PC-9 (cell line): ENCODE results near the gene EPB41L3. TPM values are rescaled to one million over a fixed set of nuclear protein-coding genes. Genes with fewer than 3 reads are reported as not detected.
"Not testable (repeated sequence)": the region's sequence is repeated elsewhere in the genome, so short reads cannot be mapped to it uniquely, and the experiment has no call there.

ENCODE experiments used
- BruUV-seq: library from RNA; stranded (reverse); fragments of 400-500 nt; replicated peaks from 2 replicates; lab custom pipeline; 2021; lab: Mats Ljungman, UMichigan
- CTCF ChIA-PET: fragments of 300-600 bp; sonication (Branson Sonifier 250); formaldehyde crosslinking; loops from one replicate; lab custom pipeline; 2022; ENCODE audit warnings: antibody characterized with exemption; lab: Charles Lee
- POLR2A ChIA-PET: fragments of 300-600 bp; sonication (Branson Sonifier 250); formaldehyde crosslinking; loops from one replicate; lab custom pipeline; 2022; ENCODE audit warnings: antibody characterized with exemption; ENCODE audit not compliant: unreplicated experiment; lab: Charles Lee
- DNase-seq, 2 experiments: peaks; one replicate each; pipeline versions ENCODE4 v3.0.0 to v3.0.0-alpha.2; 2015 to 2022; ENCODE audit warnings: mixed read lengths in 1 of 2
- H2AFZ ChIP-seq: fragments of 200-600 bp; sonication (generic); 2 replicates; pipeline ENCODE4 v1.8.1; 2017; ENCODE audit warnings: antibody characterized with exemption
- H3F3A ChIP-seq: fragments of 200-600 bp; sonication (generic); 2 replicates; pipeline ENCODE4 v1.8.1; 2017; ENCODE audit warnings: antibody characterized with exemption, mild to moderate bottlenecking, low read depth; ENCODE audit not compliant: insufficient read depth
- H3K27ac ChIP-seq: fragments of 200-600 bp; sonication (generic); 2 replicates; pipeline ENCODE4 v1.6.1; 2016; ENCODE audit warnings: mixed run types
- H3K27me3 ChIP-seq: fragments of 200-600 bp; sonication (generic); 2 replicates; pipeline ENCODE4 v1.6.1; 2016; ENCODE audit warnings: low read depth, mixed run types; ENCODE audit not compliant: insufficient read depth
- H3K36me3 ChIP-seq: fragments of 200-600 bp; sonication (generic); 2 replicates; pipeline ENCODE4 v1.6.1; 2016; ENCODE audit warnings: low read depth, mixed run types
- H3K4me1 ChIP-seq: fragments of 200-600 bp; sonication (generic); replicated peaks from 2 replicates; pipeline ENCODE4 v1.6.1; 2016; ENCODE audit warnings: mixed run types; ENCODE audit not compliant: insufficient read depth
- H3K4me2 ChIP-seq: fragments of 200-600 bp; sonication (generic); 2 replicates; pipeline ENCODE4 v1.6.1; 2017; ENCODE audit warnings: mixed run types
- H3K4me3 ChIP-seq: fragments of 200-600 bp; sonication (generic); 2 replicates; pipeline ENCODE4 v1.6.1; 2016; ENCODE audit warnings: mixed run types
- H3K79me2 ChIP-seq: fragments of 200-600 bp; sonication (generic); 2 replicates; pipeline ENCODE4 v1.6.1; 2017; ENCODE audit warnings: low read depth, mixed run types
- H3K9me2 ChIP-seq: fragments of 200-600 bp; sonication (generic); 2 replicates; pipeline ENCODE4 v1.8.1; 2017; ENCODE audit warnings: mild to moderate bottlenecking; ENCODE audit not compliant: insufficient read depth
- H3K9me3 ChIP-seq: fragments of 200-600 bp; sonication (generic); 2 replicates; pipeline ENCODE4 v1.8.1; 2016; ENCODE audit warnings: low read depth; ENCODE audit not compliant: insufficient read depth
- H4K20me1 ChIP-seq: fragments of 200-600 bp; sonication (generic); 2 replicates; pipeline ENCODE4 v1.8.1; 2017; ENCODE audit not compliant: insufficient read depth
- EZH2 ChIP-seq: fragments of 200-600 bp; sonication (generic); IDR thresholded peaks from 2 replicates; pipeline ENCODE4 v1.8.0; 2017; ENCODE audit warnings: antibody characterized with exemption, low read depth
- intact Hi-C: fragments of 100-400 bp; cut with micrococcal nuclease; formaldehyde crosslinking; loops from one replicate; pipeline ENCODE4 v1.10.0; 2022; ENCODE audit not compliant: unreplicated experiment
- total RNA-seq: library from RNA; stranded (reverse); gene quantifications from 2 replicates; pipeline ENCODE4 v1.2.3, GENCODE V29; 2021
- TF ChIP-seq, protein P1 (sequence below): fragments of 200-600 bp; sonication (generic); conservative IDR thresholded peaks from 2 replicates; pipeline ENCODE4 v1.6.1; 2017; ENCODE audit warnings: mixed run types, antibody characterized with exemption, mild to moderate bottlenecking, moderate library complexity

EPB41L3 gene
- total RNA-seq, 1 experiment from 2014 or later, result not detected

DNA sequence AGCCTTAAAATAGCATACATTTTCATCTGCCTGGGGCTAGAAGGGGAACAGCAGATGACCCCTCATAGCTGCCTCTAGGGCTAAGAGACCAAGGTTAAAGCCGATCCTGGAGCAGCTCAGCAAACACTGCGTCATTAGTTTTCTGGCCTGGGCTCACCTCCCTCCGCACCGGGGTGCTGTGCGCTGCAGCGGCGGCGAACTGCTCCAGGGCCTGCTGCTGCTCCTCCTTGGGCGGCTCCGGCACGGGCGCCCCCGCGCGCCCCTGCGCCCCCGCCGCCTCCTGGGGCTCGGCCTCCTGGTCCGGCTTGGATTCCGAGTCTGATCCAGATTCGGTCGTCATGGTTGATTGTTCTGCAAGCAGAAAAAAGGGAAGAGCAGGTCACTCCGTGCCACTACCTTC, 55.0 kb downstream of the EPB41L3 start:
- no peaks in the 10 kb centered on the region for H4K20me1 ChIP-seq
- no peaks in the 10 kb centered on the region for H3F3A ChIP-seq
- H3K4me3 ChIP-seq, result no peak overlapping the region
- no peaks in the 10 kb centered on the region for H3K9me3 ChIP-seq
- POLR2A ChIA-PET, result no interaction called here
- intact Hi-C loops, result no loop called here
- H3K4me1 ChIP-seq, result no peaks in the 10 kb centered on the region
- no peak overlapping the region for H3K4me2 ChIP-seq
- no peak for TF ChIP-seq EZH2
- TF ChIP-seq, protein P1, sequence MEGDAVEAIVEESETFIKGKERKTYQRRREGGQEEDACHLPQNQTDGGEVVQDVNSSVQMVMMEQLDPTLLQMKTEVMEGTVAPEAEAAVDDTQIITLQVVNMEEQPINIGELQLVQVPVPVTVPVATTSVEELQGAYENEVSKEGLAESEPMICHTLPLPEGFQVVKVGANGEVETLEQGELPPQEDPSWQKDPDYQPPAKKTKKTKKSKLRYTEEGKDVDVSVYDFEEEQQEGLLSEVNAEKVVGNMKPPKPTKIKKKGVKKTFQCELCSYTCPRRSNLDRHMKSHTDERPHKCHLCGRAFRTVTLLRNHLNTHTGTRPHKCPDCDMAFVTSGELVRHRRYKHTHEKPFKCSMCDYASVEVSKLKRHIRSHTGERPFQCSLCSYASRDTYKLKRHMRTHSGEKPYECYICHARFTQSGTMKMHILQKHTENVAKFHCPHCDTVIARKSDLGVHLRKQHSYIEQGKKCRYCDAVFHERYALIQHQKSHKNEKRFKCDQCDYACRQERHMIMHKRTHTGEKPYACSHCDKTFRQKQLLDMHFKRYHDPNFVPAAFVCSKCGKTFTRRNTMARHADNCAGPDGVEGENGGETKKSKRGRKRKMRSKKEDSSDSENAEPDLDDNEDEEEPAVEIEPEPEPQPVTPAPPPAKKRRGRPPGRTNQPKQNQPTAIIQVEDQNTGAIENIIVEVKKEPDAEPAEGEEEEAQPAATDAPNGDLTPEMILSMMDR, result no peak
- no TSS peak for BruUV-seq
- no peaks in the 10 kb centered on the region for H3K79me2 ChIP-seq
- CTCF ChIA-PET, result no interaction called here
- H3K27me3 ChIP-seq, result no peaks in the 10 kb centered on the region
- no peak overlapping the region for H2AFZ ChIP-seq
- no peak overlapping the region for H3K27ac ChIP-seq
- no peak for DNase-seq
- H3K9me2 ChIP-seq, result no peaks in the 10 kb centered on the region
- no peaks in the 10 kb centered on the region for H3K36me3 ChIP-seq

DNA sequence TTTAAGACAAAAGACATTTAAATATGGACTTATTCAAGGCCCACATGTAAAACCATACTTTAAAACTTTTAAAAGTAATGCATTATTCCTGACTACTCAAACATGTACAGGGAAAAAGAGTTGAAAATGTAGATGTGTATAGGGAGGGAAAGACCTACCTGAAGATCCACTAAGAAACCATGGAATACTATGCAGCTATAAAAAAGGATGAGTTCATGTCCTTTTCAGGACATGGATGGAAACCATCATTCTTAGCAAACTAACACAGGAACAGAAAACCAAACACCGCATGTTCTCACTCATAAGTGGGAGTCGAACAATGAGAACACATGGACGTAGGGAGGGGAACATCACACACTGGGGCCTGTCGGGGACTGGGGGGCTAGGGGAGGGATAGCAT, 55.8 kb downstream of the EPB41L3 start:
- intact Hi-C loops, H3K4me3 ChIP-seq, H2AFZ ChIP-seq, H3K9me3 ChIP-seq, POLR2A ChIA-PET, H3K36me3 ChIP-seq, H3K27ac ChIP-seq, DNase-seq, H3K4me1 ChIP-seq, BruUV-seq, H3K9me2 ChIP-seq, H3K79me2 ChIP-seq, CTCF ChIA-PET, H3K4me2 ChIP-seq, H4K20me1 ChIP-seq, H3K27me3 ChIP-seq, H3F3A ChIP-seq: not testable (repeated sequence)

DNA sequence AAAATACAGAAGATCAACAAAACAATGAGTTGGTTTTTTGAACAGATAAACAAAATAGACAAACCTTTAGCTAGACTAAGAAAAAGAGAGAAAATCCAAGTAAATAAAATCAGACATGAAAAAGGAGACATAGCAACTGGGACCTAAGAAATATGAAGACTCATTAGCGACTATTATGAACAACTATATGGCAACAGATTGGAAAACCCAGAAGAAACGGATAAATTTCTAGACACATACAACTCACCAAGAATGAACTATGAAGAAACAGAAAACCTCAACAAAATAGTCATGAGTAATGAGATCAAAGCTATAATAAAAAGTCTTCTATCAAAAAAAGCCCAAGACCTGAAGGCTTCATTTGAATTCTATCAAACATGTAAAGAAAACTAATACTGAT, 59.3 kb downstream of the EPB41L3 start:
- Histone ChIP-seq H3K4me3 (no peak overlapping the region), H3K36me3 (no peaks in the 10 kb centered on the region), H3K79me2 (no peaks in the 10 kb centered on the region), H3K27me3 (no peaks in the 10 kb centered on the region), H3K27ac (no peak overlapping the region), H2AFZ (no peak overlapping the region), H3K4me1 (no peaks in the 10 kb centered on the region), H3F3A (no peaks in the 10 kb centered on the region), H3K9me2 (no peaks in the 10 kb centered on the region), H3K9me3 (no peaks in the 10 kb centered on the region), H4K20me1 (no peaks in the 10 kb centered on the region), H3K4me2 (no peak overlapping the region)
- ChIA-PET POLR2A (no interaction called here), CTCF (no interaction called here)
- TF ChIP-seq, protein P1, result no peak
- no TSS peak for BruUV-seq
- DNase-seq, result no peak
- intact Hi-C loops, result no loop called here

DNA sequence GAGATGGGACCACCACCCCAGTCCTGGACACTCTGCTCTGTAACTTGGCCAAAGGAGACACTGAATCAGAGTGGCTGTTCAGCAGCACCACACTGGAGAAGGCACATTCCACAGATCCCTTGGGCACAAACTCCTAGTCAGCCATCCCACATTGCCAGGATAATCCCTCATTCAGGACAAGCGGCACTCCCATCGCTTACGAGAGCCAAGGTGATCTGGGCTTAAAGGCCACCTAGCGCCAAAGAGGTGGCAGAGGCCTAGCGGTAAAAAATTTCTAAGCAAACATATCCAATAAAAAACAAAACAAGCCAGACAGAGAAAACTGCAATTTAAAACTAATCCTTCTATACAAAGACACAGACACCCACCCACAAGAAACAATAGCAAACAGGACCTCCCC, 62.2 kb downstream of the EPB41L3 start:
- CTCF ChIA-PET, result no interaction called here
- Histone ChIP-seq H3K79me2 (no peaks in the 10 kb centered on the region), H4K20me1 (no peaks in the 10 kb centered on the region), H2AFZ (no peak overlapping the region), H3K9me2 (no peaks in the 10 kb centered on the region), H3K27me3 (no peaks in the 10 kb centered on the region), H3F3A (no peaks in the 10 kb centered on the region), H3K4me1 (no peaks in the 10 kb centered on the region), H3K4me3 (no peak overlapping the region), H3K9me3 (no peaks in the 10 kb centered on the region), H3K4me2 (no peak overlapping the region), H3K36me3 (no peaks in the 10 kb centered on the region), H3K27ac (no peak overlapping the region)
- TF ChIP-seq, protein P1, result no peak
- no peak for TF ChIP-seq EZH2
- no TSS peak for BruUV-seq
- POLR2A ChIA-PET, result no interaction called here
- DNase-seq, result no peak
- intact Hi-C loops, result no loop called here
